Measurements from ENCODE around the gene TSPAN11.

The TSPAN11 gene

DNA sequence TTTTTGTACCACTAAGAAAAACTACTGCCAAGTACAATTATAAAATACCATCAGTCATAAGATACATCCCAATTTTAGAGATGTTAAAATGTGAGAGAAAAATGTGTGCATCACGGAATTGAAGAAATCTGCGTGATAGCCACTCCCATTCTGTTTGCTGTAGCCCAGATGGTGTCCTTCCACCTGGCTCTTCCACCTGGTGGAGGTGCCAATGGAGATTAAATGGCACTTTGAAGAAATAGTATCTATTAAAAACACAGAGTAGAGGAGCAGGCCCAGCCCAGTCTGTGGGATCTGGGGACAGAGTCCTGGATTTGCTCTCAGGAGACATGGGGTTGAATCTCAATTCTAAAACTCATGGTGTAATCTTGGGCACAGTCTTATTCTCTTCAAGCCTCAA, 35.5 kb downstream of the TSPAN11 start:
- no peak for DNase-seq

DNA sequence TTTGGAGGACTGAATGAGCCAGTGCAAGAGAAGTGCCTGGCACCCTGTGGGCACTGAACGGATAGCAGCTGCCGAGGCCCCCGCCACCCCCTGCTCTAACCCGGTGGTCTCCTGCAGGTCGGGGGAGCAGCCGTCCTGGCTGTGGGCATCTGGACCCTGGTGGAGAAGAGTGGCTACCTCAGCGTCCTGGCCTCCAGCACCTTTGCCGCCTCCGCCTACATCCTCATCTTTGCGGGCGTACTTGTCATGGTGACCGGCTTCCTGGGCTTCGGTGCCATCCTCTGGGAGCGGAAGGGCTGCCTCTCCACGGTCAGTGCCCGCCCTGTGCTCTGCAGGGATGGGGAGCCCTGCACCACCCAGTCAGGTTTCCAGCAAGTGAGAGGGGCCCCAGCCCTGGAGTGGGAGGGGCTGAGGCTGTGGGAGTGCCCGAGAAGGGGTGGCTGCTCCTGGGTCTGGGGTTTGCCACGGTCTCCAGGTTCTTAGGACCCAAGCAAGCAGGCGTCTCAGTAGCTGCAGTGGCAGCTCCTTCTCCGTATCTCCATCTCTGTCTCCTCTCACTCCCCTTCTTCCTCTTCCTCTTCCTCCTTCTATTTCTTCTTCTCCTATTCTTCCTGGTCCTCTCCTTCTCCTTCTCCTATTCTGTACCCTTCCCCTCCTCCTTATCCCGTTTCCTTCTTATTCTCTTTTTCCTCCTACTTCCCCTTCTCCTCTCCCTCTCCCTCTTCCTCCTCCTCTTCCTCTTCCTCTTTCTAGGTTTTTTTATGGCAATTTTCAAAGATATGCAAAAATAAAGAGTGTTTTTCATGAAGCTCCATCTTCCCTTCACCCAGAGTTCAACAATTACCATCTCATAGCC, 37.4 kb downstream of the TSPAN11 start:
- no peak for DNase-seq

DNA sequence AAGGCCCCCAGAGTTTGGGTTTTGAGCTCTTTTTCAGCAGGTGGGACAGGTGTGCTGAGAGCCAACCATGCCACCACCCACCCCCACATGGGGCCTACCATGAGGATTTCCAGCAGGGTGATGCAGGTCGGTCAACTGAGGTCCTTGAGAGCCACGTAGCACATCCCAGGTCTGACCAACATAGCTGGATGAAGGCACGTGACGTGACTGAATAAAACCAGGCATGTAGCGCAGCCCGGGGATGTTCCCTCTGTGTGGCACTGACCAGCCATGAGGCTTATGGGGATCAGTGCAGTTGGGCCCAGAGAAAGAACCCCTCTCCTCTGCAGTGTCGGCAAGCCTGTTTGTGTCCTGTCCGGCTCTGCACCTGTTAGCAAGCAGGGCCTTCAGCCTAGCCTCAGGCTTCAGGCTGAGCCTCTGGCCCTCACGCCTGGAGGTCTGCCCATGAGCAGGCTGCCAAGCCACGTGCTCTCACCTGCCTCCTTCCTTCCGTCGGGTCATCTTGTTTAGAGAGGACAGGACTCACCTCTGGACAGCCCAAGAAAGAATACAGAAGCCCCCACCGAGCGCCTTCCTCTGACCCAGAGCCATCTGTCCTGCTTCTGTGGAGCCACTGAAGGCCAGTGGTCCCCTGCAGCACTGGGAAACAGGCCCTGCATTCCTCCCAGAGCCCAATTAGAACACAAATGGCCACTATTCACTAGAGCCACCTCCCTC, 38.5 kb downstream of the TSPAN11 start:
- no peak for DNase-seq

DNA sequence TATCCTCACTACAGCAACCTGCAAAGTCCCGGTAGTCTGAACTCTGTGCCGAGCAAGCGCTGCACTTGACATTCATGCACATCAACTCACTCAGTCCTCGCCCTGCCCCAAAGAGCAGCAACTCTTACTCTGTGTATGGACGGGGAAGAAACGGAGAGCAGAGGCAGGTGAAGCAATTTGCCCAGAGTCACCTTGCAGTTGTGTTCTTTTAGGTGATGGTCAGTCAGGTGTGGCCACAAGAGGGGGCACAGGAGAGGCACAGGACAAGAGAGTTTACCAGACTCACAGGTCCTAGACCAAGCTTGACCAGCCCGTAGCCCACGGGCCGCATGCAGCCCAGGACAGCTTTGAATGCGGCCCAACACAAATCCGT, 39.1 kb downstream of the TSPAN11 start:
- no peak for DNase-seq

DNA sequence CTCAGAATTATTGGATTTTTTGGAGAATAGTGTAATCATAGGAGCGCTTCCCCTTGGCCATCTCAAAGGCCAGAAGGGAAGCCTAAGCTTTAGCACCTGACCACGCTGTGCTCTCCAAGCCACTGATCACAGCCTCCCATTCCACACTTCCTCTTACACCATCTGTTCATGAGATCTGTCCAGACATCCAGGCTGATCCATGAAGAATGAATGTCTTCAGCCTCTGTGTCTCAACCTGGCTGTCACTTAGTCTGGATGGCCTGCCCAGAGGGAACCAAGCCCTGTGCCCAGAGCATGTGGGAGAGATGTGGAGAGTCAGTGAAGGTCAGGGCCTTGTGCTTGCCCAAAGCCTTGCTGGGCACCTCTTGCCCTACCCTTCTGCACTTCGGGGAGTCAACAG, 40.5 kb downstream of the TSPAN11 start:
- no peak for DNase-seq

DNA sequence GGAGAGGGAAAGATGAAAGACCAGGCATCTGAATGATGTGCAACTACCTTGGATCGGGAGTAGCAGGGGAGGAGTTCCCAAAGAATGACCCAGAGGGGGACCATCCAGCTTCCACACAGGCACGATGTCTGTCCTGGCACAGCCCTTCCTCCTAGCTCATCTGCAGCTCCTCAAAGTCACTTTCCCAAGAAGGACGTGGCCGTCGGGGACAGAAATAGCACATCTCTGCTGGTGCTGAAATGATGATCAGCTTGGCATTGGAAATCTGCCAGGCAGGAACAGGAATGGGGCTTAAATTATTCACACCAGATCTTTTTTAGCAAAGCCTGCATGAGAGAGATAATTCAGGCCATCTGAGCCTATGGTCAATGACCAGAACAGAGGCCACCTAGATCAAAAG, 41.7 kb downstream of the TSPAN11 start:
- DNase-seq: no peak

DNA sequence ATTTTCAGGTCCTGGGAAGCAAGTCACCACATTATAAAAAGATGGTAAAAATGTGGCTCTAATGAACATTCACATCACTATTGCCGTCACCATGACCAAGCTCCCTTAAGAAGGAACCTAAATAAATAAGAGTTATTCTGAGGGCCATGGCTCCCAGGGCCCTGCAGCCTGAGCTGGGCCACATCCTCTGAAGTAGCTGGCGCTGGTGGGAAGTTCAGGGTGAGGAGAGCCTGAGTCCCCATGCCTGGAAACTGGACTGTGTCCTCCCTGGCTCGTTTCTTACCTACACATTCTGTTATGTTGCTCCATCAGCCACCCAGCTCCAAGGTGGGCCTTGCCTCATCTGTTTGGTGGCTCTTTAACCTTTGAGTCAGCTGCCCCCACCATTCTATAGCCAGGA, 42.5 kb downstream of the TSPAN11 start:
- no peak for DNase-seq

DNA sequence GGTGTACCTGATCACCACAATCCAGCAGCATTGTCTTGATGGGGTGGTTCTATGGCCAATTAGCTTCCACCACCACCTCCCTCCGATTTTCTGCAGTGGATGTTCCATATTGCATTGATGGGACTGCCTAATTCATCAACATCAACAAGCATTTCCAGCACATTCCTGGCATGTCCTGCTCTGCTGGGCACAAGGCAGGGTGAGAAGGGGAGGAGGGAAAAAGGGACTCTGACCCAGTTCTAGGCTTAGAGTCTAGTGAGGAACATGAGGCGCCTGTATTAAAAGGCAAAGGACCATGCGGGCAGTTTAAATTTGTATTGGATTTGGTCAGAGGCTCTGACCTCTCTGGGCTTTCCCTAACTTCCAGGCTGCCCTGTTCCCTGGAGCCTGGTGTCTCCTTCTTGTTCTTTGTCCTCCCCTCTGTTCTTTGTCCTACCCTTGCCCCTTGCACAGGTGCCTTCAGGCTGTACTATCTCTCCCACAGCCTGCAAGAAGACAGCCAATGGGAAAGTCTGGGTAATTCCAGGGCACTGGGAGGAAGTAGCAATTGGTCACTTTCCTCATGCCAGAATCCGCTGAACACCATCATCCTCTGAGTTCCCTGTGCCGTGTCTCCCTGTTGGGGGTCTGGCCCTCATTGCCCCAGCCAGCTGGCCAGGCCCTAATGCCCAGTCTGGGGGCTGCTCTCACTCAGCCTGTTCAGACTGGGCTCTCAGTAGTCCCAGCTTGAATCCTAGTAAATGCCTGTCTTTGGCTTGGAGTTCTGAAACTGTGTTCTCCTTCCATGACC, 43.3 kb downstream of the TSPAN11 start:
- DNase-seq: no peak

DNA sequence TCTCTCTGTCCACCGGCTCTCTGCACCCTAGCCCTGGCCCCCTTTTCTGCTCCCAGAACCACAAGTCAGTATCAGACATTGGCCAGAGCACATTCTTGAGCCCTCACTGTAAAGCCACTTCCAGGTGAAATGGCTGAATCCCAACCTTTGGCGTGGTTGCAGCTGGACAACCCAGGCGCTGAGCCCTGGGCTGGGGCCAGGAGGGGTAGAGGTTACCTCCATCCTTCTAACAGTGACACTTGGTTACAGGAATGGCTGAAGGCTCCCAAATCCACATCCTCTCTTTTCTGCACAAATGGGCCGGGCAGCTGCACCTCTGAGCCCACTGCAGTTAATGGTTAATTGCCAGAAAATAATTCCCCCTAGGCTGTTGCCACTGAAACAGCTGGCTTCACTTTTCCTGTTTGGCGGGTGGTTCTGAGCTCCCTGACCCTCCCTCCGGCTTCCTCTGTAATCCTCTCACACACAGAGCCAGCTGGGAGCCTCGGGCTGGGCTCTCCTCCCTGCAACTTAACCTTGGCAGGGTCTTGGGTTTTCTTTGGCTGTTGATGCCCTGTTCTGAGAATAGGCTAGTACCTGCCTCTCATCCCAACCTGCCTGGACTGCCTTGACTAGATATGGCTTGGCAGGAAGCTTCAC, 44.1 kb downstream of the TSPAN11 start:
- no peak for DNase-seq

DNA sequence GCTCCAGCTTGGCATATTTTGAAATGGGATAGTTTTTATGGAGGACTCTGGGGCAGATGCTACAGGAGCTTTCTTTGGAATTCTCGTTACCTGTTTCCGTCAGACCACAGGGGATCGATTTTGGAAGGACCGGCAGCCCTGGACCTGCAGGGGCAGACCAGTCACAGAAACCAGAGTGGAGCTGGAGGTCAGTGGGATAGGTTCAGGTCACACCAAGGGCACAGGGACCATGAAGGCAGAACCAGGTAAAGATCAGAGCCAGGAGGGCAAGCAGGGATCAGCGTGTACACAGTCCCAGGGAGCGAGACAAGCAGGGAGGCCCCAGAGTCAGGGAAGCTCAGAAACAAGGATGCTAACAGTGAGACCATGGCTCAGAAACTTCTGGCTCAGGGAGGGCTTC, 45.5 kb downstream of the TSPAN11 start:
- no peak for DNase-seq

DNA sequence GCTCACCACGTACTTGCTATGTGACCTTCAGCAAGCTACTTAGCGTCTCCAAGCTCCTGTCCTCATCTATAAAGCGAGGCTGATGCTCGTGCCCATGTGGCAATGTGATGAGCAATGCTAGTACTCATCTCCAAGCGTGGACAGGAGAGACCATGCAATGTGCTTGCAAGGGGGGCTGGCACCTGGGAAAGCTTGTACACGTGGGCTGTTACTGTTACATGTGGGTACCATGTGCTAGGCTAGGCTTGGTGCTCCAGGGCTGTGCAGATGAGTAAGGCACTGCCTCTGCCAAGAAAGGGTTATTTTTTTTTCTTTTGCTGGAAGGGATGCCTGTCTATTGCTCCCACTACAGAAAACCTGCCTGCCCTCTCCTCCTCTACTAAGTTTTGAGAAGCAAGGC, 46.6 kb downstream of the TSPAN11 start:
- no peak for DNase-seq

DNA sequence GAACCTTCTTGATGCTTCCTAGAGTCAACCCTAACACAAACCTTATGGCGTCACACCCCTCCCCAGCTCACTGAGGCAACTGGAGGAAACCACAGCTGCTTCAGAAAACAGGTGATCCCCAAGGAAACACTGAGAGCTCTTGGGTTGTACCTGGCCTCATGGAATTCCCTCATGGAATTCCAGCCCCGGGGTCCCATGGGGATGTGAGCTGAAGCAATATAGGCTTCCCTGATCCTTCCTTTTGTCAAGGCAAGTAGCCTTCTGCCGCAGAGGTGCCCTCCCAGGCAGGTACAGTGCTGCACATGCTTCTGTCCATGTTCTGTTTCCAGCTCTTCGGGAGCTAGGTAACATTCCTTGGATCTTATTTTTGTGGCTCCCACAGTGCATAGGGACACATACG, 47.3 kb downstream of the TSPAN11 start:
- DNase-seq: no peak

DNA sequence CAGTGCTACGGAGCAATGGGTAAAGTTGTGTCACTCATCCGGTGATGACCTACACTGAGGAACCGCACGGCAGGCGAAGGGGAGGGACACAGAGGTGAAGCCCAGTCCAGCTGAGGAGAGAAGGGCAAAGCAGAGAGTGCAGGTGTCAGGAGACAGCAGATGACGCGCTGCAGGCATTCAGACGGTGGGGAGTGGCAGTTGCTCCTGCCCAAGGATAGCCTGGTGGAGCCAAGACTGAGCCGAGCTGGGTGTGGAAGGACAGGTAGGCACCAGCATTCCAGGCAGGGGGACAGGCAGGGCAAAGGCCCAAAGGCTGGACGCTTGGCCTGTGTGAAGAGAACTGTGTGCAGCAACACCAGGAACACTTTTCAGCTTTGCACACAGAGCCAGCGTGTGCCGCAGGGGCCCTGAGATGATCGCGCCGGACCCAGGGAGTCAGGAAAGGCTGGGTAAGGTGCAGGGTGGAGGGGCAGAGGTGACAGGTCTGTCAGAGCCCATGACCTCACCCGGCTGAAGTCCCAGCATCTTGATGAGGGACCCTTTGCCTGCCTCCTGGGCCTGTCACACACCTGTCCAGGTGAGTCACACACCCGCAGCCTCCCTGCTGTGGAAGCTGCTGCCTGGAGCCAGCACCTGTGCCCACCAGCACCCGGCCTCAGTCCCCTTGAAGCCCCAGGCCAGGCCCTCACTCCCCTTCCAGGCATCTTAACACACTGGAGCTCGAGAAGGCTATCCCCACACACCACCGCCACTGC, 48.4 kb downstream of the TSPAN11 start:
- DNase-seq: no peak

DNA sequence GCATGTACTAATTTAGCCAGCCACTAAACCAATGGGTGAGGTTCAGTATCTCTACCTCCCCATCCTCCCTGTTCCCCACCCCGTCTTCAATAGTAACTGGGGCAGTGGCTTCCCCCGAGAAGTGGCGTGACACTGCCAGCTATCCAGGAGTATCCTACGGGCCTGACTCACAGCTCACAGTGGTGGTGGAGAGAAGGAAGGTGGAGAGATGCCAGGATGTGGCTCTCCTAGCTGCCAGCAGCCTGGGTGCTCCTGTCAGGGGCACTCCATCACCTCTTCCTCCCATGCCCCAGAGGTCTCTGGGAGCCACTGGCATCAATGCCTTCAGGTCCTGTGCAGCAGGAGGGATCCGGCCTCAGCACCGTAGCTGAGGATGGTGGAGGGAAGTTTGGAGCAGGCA, 49.0 kb downstream of the TSPAN11 start:
- DNase-seq: no peak

DNA sequence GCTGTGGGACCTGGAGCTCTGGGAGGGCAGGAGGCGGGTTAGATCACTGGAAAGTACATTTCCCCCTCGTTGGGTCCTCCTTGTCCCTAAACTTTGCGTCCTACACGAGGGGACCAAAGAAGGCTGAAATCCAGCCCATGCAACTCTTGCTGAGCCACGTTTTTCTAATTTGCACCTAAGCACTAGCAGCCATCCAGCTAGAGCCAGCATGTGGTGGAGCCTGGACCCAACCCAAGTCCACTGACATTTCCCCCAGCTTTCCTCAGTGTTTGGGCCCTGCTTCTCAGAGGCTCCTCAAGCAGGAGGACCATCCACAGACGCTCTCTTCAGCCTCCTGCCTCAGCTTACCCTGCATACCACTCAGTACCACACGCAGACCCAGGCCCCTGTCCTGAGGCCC, 49.7 kb downstream of the TSPAN11 start:
- no peak for DNase-seq

DNA sequence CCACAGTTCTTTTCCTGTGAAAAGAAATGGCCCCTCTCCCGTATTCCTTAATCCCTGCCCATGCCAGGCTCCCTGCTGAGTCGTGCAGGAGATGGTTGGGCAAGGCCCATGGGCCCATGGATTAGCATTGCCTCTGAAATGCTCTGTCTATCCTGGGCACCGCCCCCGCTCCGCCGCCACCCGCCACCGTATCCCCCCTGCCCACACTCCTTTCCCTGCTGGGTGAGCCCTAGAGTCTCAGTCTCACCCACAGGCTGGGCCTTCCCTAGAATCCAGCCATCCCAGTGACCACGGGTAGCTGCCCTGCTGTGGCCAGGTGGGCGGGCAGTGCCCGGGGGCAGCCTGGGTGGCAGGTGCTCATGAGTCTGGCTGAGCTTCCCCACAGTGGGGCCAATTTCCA, 50.6 kb downstream of the TSPAN11 start:
- DNase-seq: no peak

DNA sequence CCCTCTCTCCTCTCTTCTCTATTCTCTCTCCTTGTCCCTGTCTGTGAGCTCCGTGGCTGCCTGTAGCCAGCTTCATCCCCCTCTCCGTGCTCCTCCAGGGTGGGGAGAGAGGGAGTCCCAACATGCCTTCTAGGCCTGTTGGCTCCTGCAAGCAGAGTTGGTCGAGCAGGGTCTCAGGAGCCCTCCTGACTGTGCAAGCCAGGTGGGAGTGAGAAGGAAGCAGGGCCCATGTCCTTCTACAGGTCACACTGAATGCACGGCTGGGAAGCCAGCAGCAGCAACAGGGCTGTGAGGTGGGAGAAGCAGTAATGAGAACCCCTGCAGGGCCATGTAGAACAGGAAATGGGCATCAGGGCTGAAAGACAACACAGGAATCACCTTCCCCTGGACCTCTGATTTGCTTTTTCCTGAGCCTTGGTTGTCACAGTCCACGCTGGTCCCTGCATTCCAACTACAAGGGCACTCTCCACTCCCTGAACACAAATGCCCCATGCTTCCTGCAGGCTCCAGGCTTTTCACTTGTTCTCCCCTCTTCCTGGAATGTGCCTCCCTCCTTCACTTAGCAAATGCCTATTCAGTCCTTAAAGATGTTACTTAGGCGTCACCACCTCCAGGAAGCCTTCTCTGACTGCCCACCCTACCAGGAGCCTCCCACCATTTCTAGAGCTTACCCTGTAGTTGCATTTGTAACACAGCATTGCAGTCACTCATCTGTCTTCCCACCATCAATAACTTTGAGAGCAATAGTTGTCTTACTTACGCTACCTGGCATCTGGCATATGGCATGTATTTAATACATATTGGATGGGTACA, 51.2 kb downstream of the TSPAN11 start:
- no peak for DNase-seq

DNA sequence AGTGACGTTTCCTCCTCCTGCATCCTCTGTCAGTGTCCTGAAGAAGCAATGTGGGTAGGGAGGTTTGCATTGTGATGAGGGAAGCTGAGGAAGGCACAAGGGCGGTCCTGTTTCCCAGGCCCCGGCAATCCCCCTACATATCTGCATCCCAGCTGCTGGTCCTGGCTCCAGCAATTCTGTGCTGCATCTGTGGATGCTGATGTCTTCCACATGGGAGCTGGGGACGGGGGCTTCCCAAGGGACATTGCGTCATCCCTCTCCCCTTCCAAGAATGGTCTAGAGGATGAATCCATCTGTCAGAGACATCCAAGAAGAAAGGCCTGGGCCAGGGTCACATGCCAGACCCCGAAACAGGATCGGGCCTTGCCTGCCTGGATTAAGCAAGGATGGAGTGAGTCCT, 52.1 kb downstream of the TSPAN11 start:
- no peak for DNase-seq

DNA sequence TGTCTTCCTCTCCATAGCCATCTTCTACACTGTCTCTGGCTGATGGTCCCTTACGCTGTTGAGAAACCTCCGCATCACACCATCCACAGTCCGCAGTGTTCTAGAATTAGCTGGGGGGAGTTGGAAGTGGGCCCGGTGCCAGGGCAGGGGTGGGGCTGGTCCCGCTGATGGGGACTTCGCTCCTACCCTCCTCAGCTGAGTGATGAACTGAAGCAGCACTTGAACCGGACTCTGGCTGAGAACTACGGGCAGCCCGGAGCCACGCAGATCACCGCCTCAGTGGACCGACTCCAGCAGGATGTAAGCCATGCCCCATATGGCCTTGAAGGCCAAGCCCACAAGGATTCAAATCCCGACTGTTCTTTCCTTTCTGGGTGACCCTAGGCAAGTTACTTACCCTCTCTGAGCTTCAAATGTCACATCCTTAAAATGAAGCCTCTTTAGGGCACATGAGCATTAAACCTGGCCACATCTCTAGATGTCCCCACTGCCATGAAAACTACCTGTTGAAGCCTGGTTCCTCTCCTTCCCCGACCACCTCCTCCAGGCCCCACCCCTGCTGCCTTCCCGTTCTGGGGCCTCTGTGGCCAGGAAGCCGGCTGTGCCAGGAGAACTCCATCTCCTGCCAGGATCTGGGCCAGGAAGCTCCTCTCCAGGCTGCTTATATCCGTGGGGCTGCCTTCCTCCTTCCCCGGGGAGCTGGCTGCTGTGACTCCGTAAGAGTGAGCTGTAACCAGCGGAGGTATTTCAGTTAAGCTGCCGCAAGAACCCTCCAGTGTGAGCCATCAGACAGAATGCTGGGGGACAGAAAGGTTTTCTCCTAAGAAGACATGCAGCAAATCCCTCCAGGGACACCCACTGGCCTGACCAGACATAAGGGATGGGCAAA, 53.1 kb downstream of the TSPAN11 start:
- DNase-seq: no peak

DNA sequence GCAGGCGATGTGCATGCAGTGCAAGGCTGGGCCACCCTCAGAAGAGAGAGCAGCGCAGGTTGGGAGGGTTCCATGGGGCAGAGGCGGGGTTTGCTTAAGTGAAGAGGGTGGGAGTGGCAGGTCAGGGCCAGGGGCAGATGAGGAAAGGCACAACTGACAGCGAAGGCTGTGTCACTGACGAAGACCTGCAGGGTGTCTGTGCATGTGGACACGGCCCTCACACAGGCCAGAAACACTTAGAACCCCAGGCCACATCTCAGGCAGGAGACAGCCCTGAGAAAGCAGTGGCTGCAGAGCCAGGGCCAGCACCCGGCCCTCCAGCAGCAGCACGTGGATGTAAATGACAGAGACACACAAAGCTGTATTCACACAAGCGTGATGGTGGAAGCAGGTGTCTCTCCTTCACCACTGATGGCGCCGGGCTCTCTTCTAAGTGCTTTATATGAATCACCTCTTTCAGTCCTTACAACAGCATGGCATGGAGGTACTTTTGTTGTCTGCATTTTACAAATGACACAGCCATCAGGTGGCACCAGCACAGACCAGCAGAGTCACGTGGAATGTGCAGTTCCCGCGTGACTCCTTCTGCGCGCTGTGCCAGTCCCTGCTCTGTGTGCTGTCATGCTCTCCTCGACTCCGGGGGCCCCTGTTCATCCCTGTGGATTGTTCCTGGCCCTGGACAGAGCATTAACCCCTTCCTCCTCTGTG, 54.6 kb downstream of the TSPAN11 start:
- peak; percentile 87 for DNase-seq
